Erythroblast (primary cell): ENCODE measurements around the gene ANKRD62.

Experiments used
- GATA1 ChIP-seq: IDR thresholded peaks from 2 replicates; pipeline ENCODE4 v1.6.1; 2011; ENCODE audit warnings: low read depth, mild to moderate bottlenecking, control low read depth, low read length, moderate library complexity
- POLR2A ChIP-seq: IDR thresholded peaks from 2 replicates; pipeline ENCODE4 v1.6.1; 2011; ENCODE audit warnings: mild to moderate bottlenecking, low read length

- TF ChIP-seq POLR2A, result no peak
- TF ChIP-seq GATA1, result no peak
These were observed 25.7 kb downstream of the ANKRD62 start for GRCh38 chr18:12119358-12119757.
